Gastrocnemius medialis (tissue), 4 donors: ENCODE results near the gene MRPL10. TPM values are rescaled to one million over a fixed set of nuclear protein-coding genes. Genes with fewer than 3 reads are reported as not detected.
A peak's percentile ranks its signal among the peaks of the same experiment; 100 is the strongest.

Source experiments
- ATAC-seq, 2 donors: fragments of 150-250 bp; one replicate each; pipeline ENCODE4 v1.9.1; 2016
- DNase-seq, 2 donors: peaks; one replicate each; pipeline ENCODE4 v3.0.0-alpha.2; 2019
- H3K27ac ChIP-seq, 4 donors: fragments of 200-600 bp; sonication (generic); 1 replicate in 1 of 4; 2 replicates in 3 of 4; pipeline ENCODE4 v1.5.1; 2016 to 2018; ENCODE audit warnings: mild to moderate bottlenecking in 2 of 4, moderate library complexity in 1 of 4
- H3K27me3 ChIP-seq, 3 donors: fragments of 200-600 bp; sonication (generic) in 2 of 3; 1 replicate in 1 of 3; 2 replicates in 2 of 3; pipeline versions ENCODE4 v1.5.1 to v1.6.0; 2016 to 2019; ENCODE audit warnings: mild to moderate bottlenecking in 1 of 3, moderate library complexity in 1 of 3
- H3K36me3 ChIP-seq, 2 donors: fragments of 200-600 bp; sonication (generic) in 1 of 2; one replicate each; pipeline ENCODE4 v1.5.1; 2017 to 2018
- H3K4me1 ChIP-seq, 2 donors: fragments of 200-600 bp; sonication (generic) in 1 of 2; one replicate each; pipeline ENCODE4 v1.5.1; 2016 to 2017; ENCODE audit warnings: mild to moderate bottlenecking in 2 of 2
- H3K4me3 ChIP-seq, 4 donors: fragments of 200-600 bp; sonication (generic) in 3 of 4; 1 replicate in 1 of 4; 2 replicates in 3 of 4; pipeline ENCODE4 v1.5.1; 2016 to 2019; ENCODE audit warnings: mild to moderate bottlenecking in 2 of 4
- H3K9me3 ChIP-seq, 3 donors: fragments of 200-600 bp; sonication (generic) in 2 of 3; 1 replicate in 1 of 3; 2 replicates in 2 of 3; pipeline ENCODE4 v1.5.1; 2016 to 2019
- CTCF ChIP-seq, 5 experiments: fragments of 450-650 bp in 3 of 5; fragments of 200-600 bp in 2 of 5; sonication (generic) in 2 of 5; IDR thresholded peaks in 4 of 5; conservative IDR thresholded peaks in 1 of 5; 1 replicate in 4 of 5; 2 replicates in 1 of 5; pipeline ENCODE4 v1.5.1; 2016 to 2019; ENCODE audit warnings: antibody characterized with exemption in 5 of 5, mild to moderate bottlenecking in 3 of 5, moderate library complexity in 3 of 5
- POLR2A ChIP-seq, 2 donors: fragments of 450-650 bp; IDR thresholded peaks; one replicate each; pipeline ENCODE4 v1.6.1; 2017; ENCODE audit warnings: antibody characterized with exemption in 2 of 2, mild to moderate bottlenecking in 2 of 2, moderate library complexity in 2 of 2
- in situ Hi-C, 4 donors: fragments of 200-750 bp; cut with MboI; loops; one replicate each; pipeline versions ENCODE4 v1.15.0 to v1.8.0; 2017; ENCODE audit warnings: low sequenced_read_pairs in 4 of 4
- intact Hi-C: fragments of 100-400 bp; cut with DNase I; formaldehyde crosslinking; loops from one replicate; pipeline ENCODE4 v1.15.1; 2023; ENCODE audit warnings: low total_unique reads
- total RNA-seq, 4 donors: library from RNA; depleted of rRNA; stranded (reverse); fragments of >200 nt; gene quantifications; one replicate each; pipeline versions ENCODE4 v1.1.0 to v1.2.3, GENCODE V29; 2016

Gene MRPL10
- total RNA-seq, 4 donors from 2014 or later = 38.6 to 76.5 (median 49.6) TPM

GRCh38 chr17:47819475-47819874 lies 11.9 kb downstream of the MRPL10 start:
- TF ChIP-seq CTCF (IDR thresholded peaks at IDR 0.05 in 4 of 5, conservative IDR thresholded peaks at IDR 0.05 in 1 of 5) (no peak), POLR2A (IDR thresholded peaks at IDR 0.05) (no peak)
- ATAC-seq (no peak), DNase-seq (no peak)
- H3K36me3 ChIP-seq = peaks cover 0 to 42% of the 10 kb centered on the region in 2 donors
- peaks cover 21 to 28% of the 10 kb centered on the region in 2 donors for H3K4me1 ChIP-seq
- no peaks in the 10 kb centered on the region for H3K27me3 ChIP-seq
- H3K4me3 ChIP-seq = no peak overlapping the region
- intact Hi-C loops = no loop called here
- H3K9me3 ChIP-seq = no peaks in the 10 kb centered on the region
- H3K27ac ChIP-seq = peak overlapping the region in 3 of 4 donors; percentile 76 to 81 (median 78)
- in situ Hi-C loops = no loop called here

GRCh38 chr17:47818002-47818695 lies 13.2 kb downstream of the MRPL10 start:
- no peak overlapping the region for H3K4me3 ChIP-seq
- in situ Hi-C loops = no loop called here
- no peaks in the 10 kb centered on the region for H3K9me3 ChIP-seq
- peak overlapping the region in 2 of 4 donors; percentile 18 to 76 for H3K27ac ChIP-seq
- intact Hi-C loops = no loop called here
- TF ChIP-seq CTCF (IDR thresholded peaks at IDR 0.05 in 4 of 5, conservative IDR thresholded peaks at IDR 0.05 in 1 of 5) (no peak), POLR2A (IDR thresholded peaks at IDR 0.05) (no peak)
- DNase-seq = no peak
- H3K4me1 ChIP-seq = peaks cover 21 to 28% of the 10 kb centered on the region in 2 donors
- peaks cover 0 to 40% of the 10 kb centered on the region in 2 donors for H3K36me3 ChIP-seq
- H3K27me3 ChIP-seq = no peaks in the 10 kb centered on the region
- ATAC-seq = no peak

GRCh38 chr17:47816947-47817346 lies 14.4 kb downstream of the MRPL10 start:
- intact Hi-C loops (no loop called here), in situ Hi-C loops (no loop called here)
- DNase-seq (no peak), ATAC-seq (no peak)
- Histone ChIP-seq H3K9me3 (no peaks in the 10 kb centered on the region), H3K27me3 (no peaks in the 10 kb centered on the region), H3K4me1 (peaks cover 17 to 20% of the 10 kb centered on the region in 2 donors), H3K27ac (no peak overlapping the region), H3K4me3 (no peak overlapping the region), H3K36me3 (peaks cover 0 to 38% of the 10 kb centered on the region in 2 donors)
- no peak for TF ChIP-seq POLR2A (IDR thresholded peaks at IDR 0.05)

- Histone ChIP-seq H3K27ac (no peak overlapping the region), H3K4me3 (no peak overlapping the region), H3K36me3 (peaks cover 0 to 38% of the 10 kb centered on the region in 2 donors), H3K27me3 (no peaks in the 10 kb centered on the region), H3K9me3 (no peaks in the 10 kb centered on the region), H3K4me1 (peaks cover 14 to 21% of the 10 kb centered on the region in 2 donors)
- intact Hi-C loops (no loop called here), in situ Hi-C loops (no loop called here)
- ATAC-seq (no peak), DNase-seq (no peak)
- TF ChIP-seq CTCF (IDR thresholded peaks at IDR 0.05 in 4 of 5, conservative IDR thresholded peaks at IDR 0.05 in 1 of 5) (no peak), POLR2A (IDR thresholded peaks at IDR 0.05) (no peak)
These were observed 15.1 kb downstream of the MRPL10 start for GRCh38 chr17:47816111-47816735.

GRCh38 chr17:47815106-47815918 lies 16.0 kb downstream of the MRPL10 start:
- Histone ChIP-seq H3K27ac (no peak overlapping the region), H3K27me3 (no peaks in the 10 kb centered on the region), H3K4me1 (peaks cover 5 to 16% of the 10 kb centered on the region in 2 donors), H3K9me3 (no peaks in the 10 kb centered on the region), H3K4me3 (no peak overlapping the region), H3K36me3 (peaks cover 0 to 38% of the 10 kb centered on the region in 2 donors)
- ATAC-seq (no peak), DNase-seq (no peak)
- no peak for TF ChIP-seq CTCF (IDR thresholded peaks at IDR 0.05 in 4 of 5, conservative IDR thresholded peaks at IDR 0.05 in 1 of 5)
- TF ChIP-seq POLR2A (IDR thresholded peaks at IDR 0.05) = no peak
- intact Hi-C loops = no loop called here
- in situ Hi-C loops = no loop called here
